ENCODE results near the gene TNNC2. TPM values are rescaled to one million over a fixed set of nuclear protein-coding genes. Genes with fewer than 3 reads are reported as not detected.

Gene TNNC2
- total RNA-seq, 1 experiment from 2014 or later: not detected

GRCh38 chr20:45813006-45813340 lies 14.1 kb downstream of the TNNC2 start:
- peaks cover 39% of the 10 kb centered on the region for H3K36me3 Mint-ChIP-seq (ENCODE audit: insufficient read depth, unreplicated experiment)
- intact Hi-C loops (cut with micrococcal nuclease): no loop called here
- TF ChIP-seq, protein P1, sequence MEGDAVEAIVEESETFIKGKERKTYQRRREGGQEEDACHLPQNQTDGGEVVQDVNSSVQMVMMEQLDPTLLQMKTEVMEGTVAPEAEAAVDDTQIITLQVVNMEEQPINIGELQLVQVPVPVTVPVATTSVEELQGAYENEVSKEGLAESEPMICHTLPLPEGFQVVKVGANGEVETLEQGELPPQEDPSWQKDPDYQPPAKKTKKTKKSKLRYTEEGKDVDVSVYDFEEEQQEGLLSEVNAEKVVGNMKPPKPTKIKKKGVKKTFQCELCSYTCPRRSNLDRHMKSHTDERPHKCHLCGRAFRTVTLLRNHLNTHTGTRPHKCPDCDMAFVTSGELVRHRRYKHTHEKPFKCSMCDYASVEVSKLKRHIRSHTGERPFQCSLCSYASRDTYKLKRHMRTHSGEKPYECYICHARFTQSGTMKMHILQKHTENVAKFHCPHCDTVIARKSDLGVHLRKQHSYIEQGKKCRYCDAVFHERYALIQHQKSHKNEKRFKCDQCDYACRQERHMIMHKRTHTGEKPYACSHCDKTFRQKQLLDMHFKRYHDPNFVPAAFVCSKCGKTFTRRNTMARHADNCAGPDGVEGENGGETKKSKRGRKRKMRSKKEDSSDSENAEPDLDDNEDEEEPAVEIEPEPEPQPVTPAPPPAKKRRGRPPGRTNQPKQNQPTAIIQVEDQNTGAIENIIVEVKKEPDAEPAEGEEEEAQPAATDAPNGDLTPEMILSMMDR (IDR thresholded peaks at IDR 0.05; ENCODE audit: unreplicated experiment): no peak
- H3K4me3 Mint-ChIP-seq (ENCODE audit: unreplicated experiment): peak overlapping the region; percentile 85
- TSS peak; percentile 72 for BruUV-seq (replicated peaks)
- no peaks in the 10 kb centered on the region for H3K27me3 Mint-ChIP-seq (ENCODE audit: insufficient read depth, unreplicated experiment)
- peak overlapping the region; percentile 78 for H3K27ac Mint-ChIP-seq (ENCODE audit: low read depth, unreplicated experiment)
- no peak for DNase-seq (ENCODE audit: unreplicated experiment)
- no peaks in the 10 kb centered on the region for H3K9me3 Mint-ChIP-seq (ENCODE audit: unreplicated experiment)
- POLR2A ChIA-PET: interaction anchor here (0.9 to 2.8 kb wide), 7 partner anchors 12 to 567 kb away, joined by 3 to 17 read pairs (median 5); partner anchors contain the start of genes DNTTIP1, SNX21 and WFDC3
- CTCF ChIA-PET: interaction anchor here (0.6 to 2.6 kb wide), 9 partner anchors 9 to 534 kb away, joined by 3 to 14 read pairs (median 3); no protein-coding TSS in a partner anchor
- peaks cover 30% of the 10 kb centered on the region for H3K4me1 Mint-ChIP-seq (ENCODE audit: insufficient read depth, unreplicated experiment)

- POLR2A ChIA-PET: interaction anchor here (1.0 to 2.8 kb wide), 6 partner anchors 14 to 151 kb away, joined by 3 to 17 read pairs (median 5); partner anchors contain the start of genes DNTTIP1, SNX21 and WFDC3
These were observed 14.7 kb downstream of the TNNC2 start, which contains the start of gene UBE2C for GRCh38 chr20:45812157-45813005. TSS of gene UBE2C (plus strand) at chr20:45812644. CDS start at chr20:45812696, 52 bp downstream.

DNA sequence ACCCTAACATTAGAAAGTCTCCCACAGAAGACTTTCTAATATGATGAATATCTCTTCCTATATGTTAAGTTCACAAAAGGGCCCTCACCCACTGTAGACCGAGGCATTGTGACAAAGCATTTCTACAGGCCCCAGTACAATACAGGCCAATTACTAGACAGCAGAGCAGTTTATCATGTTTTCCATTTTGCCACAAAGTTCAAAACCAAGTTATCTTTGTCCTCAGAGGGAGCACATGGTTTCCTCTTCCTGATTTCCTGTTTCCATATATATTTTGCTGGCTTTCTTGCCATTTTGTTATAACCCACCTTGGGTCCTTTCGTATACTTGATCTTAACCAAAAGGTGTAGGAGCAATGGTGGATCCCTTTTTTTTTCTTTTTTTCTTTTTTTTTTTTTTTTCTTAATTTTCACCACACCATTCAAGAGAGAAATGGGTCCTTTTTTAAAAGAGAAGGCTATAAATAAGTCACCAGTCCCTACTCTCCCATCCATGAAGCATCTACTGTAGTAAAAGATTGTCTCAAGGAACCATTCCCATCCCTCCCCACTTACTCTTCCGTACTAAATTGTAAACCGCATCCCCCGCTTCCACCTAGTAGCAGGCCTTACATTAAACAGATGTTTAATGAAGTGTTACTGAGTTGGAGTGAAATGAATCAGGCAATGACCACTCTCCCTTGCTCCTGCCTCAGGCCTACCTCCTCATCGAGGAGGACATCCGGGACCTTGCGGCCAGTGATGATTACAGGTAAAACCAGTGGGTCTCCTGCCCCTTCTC lies 16.7 kb downstream of the TNNC2 start:
- Mint-ChIP-seq H3K4me1 (ENCODE audit: insufficient read depth, unreplicated experiment) (peaks cover 11% of the 10 kb centered on the region), H3K36me3 (ENCODE audit: insufficient read depth, unreplicated experiment) (peaks cover 65% of the 10 kb centered on the region), H3K9me3 (ENCODE audit: unreplicated experiment) (no peaks in the 10 kb centered on the region), H3K4me3 (ENCODE audit: unreplicated experiment) (no peak overlapping the region), H3K27ac (ENCODE audit: low read depth, unreplicated experiment) (no peak overlapping the region), H3K27me3 (ENCODE audit: insufficient read depth, unreplicated experiment) (no peaks in the 10 kb centered on the region)
- no peak for DNase-seq (ENCODE audit: unreplicated experiment)
- intact Hi-C loops (cut with micrococcal nuclease): no loop called here
- ChIA-PET CTCF (interaction anchor here (0.8 to 3.5 kb wide), 2 partner anchors 11 to 160 kb away, joined by 3 to 40 read pairs; no protein-coding TSS in a partner anchor), POLR2A (interaction anchor here (0.7 to 1.2 kb wide), 4 partner anchors 18 to 32 kb away, joined by 3 to 4 read pairs (median 3); partner anchors contain the start of genes DNTTIP1, SNX21 and WFDC3)
- BruUV-seq (replicated peaks): no TSS peak
- TF ChIP-seq, protein P1 (IDR thresholded peaks at IDR 0.05; ENCODE audit: unreplicated experiment): no peak

More at GRCh38 chr20:45812157-45813005, 14.7 kb downstream of the TNNC2 start, which contains the start of gene UBE2C:
- TF ChIP-seq, protein P1 (IDR thresholded peaks at IDR 0.05; ENCODE audit: unreplicated experiment): no peak
- CTCF ChIA-PET: interaction anchor here (0.6 to 2.6 kb wide), 11 partner anchors 8 to 534 kb away, joined by 3 to 14 read pairs (median 3); no protein-coding TSS in a partner anchor
- Mint-ChIP-seq H3K4me3 (ENCODE audit: unreplicated experiment) (peak within 1 kb of the TSS; percentile 85), H3K4me1 (ENCODE audit: insufficient read depth, unreplicated experiment) (peaks cover 24% of the 10 kb centered on the region), H3K36me3 (ENCODE audit: insufficient read depth, unreplicated experiment) (peaks cover 45% of the 10 kb centered on the region), H3K27ac (ENCODE audit: low read depth, unreplicated experiment) (peak within 1 kb of the TSS; percentile 78), H3K27me3 (ENCODE audit: insufficient read depth, unreplicated experiment) (no peaks in the 10 kb centered on the region), H3K9me3 (ENCODE audit: unreplicated experiment) (no peaks in the 10 kb centered on the region)
- peak; percentile 99 for DNase-seq (ENCODE audit: unreplicated experiment)
- no TSS peak for BruUV-seq (replicated peaks)
- intact Hi-C loops (cut with micrococcal nuclease): no loop called here
